HepG2 (cell line): ENCODE data around the gene WDR7. TPM values are rescaled to one million over a fixed set of nuclear protein-coding genes. Genes with fewer than 3 reads are reported as not detected.

Source experiments
- ATAC-seq: fragments of 200-7000 bp; cut with Tn5 transposase; 3 replicates; pipeline ENCODE4 v1.9.1; 2020; ENCODE audit warnings: mild to moderate bottlenecking, moderate library complexity
- BruUV-seq: library from RNA; stranded (reverse); fragments of 400-500 nt; replicated peaks from 2 replicates; lab custom pipeline; 2021; lab: Mats Ljungman, UMichigan
- CTCF ChIA-PET: fragments of 300-600 bp; formaldehyde crosslinking; extraction: SDS; loops from one replicate; lab custom pipeline; 2021; ENCODE audit warnings: low total read pairs, inconsistent platforms, low intra/inter-chr PET ratio; lab: Yijun Ruan, JAX
- POLR2A ChIA-PET: fragments of 350-600 bp; sonication (Branson Sonifier 250); formaldehyde crosslinking; loops from one replicate; lab custom pipeline; 2020; ENCODE audit warnings: antibody characterized with exemption, inconsistent platforms; lab: Yijun Ruan, JAX
- DNase-seq: peaks from one replicate; pipeline ENCODE4 v3.0.0-alpha.2; 2015; ENCODE audit warnings: low spot score
- FAIRE-seq: peaks from 3 replicates; lab custom pipeline; 2011; peaks lifted over from hg19 to GRCh38; lab: Jason Lieb, UNC
- H2AFZ ChIP-seq: one replicate; pipeline ENCODE4 v1.6.1; 2011; ENCODE audit warnings: low read length, inconsistent platforms
- H3K27ac ChIP-seq: fragments of 300-600 bp; 3 replicates; pipeline ENCODE4 v1.8.0; 2011; ENCODE audit warnings: mixed run types, mild to moderate bottlenecking, mixed read lengths, low read length, inconsistent platforms; ENCODE audit not compliant: insufficient read depth; ENCODE audit errors: extremely low read length
- H3K27me3 ChIP-seq, 2 experiments: fragments of 200-600 bp in 1 of 2; 2 replicates in 1 of 2; 3 replicates in 1 of 2; pipeline versions ENCODE4 v1.6.0 to v1.8.0; 2011; ENCODE audit warnings: low read length in 2 of 2, mild to moderate bottlenecking in 2 of 2, moderate library complexity in 2 of 2, inconsistent platforms in 1 of 2; ENCODE audit not compliant: insufficient read depth in 2 of 2, control insufficient read depth in 1 of 2
- H3K36me3 ChIP-seq, 2 experiments: fragments of 200-600 bp in 1 of 2; replicated peaks in 1 of 2; 2 replicates in 1 of 2; 3 replicates in 1 of 2; pipeline versions ENCODE4 v1.5.1 to v1.8.0; 2011; ENCODE audit warnings: low read length in 2 of 2, inconsistent platforms in 1 of 2; ENCODE audit not compliant: insufficient read depth in 2 of 2, control insufficient read depth in 1 of 2
- H3K4me1 ChIP-seq: 2 replicates; pipeline ENCODE4 v1.5.1; 2012; ENCODE audit warnings: low read length, inconsistent platforms; ENCODE audit not compliant: insufficient read depth
- H3K4me2 ChIP-seq: 2 replicates; pipeline ENCODE4 v1.6.0; 2011; ENCODE audit warnings: low read depth, low read length, inconsistent platforms
- H3K4me3 ChIP-seq, 3 experiments: fragments of 200-600 bp in 1 of 3; sonication (generic), shearing (Covaris generic) in 1 of 3; replicated peaks in 1 of 3; 2 replicates each; pipeline ENCODE4 v1.5.1; 2011 to 2016; ENCODE audit warnings: low read length in 3 of 3, inconsistent platforms in 2 of 3, low read depth in 2 of 3, mild to moderate bottlenecking in 2 of 3, control low read depth in 1 of 3, mixed read lengths in 1 of 3; ENCODE audit not compliant: insufficient read depth in 1 of 3
- H3K79me2 ChIP-seq: one replicate; pipeline ENCODE4 v1.6.1; 2011; ENCODE audit warnings: low read length, inconsistent platforms; ENCODE audit not compliant: insufficient read depth
- H3K9ac ChIP-seq: 2 replicates; pipeline ENCODE4 v1.6.0; 2011; ENCODE audit warnings: mild to moderate bottlenecking, low read depth, low read length, inconsistent platforms; ENCODE audit not compliant: insufficient read depth
- H3K9me3 ChIP-seq: 2 replicates; pipeline ENCODE4 v1.5.1; 2012; ENCODE audit warnings: mild to moderate bottlenecking, low read length
- H4K20me1 ChIP-seq: 2 replicates; pipeline ENCODE4 v1.6.0; 2011; ENCODE audit warnings: inconsistent platforms, mild to moderate bottlenecking, low read length, moderate library complexity; ENCODE audit not compliant: insufficient read depth
- ARID5B ChIP-seq: IDR thresholded peaks from 2 replicates; pipeline ENCODE4 v1.4.0; 2020; ENCODE audit warnings: mild to moderate bottlenecking, missing genetic modification reagents
- CBX5 ChIP-seq: sonication (generic); formaldehyde crosslinking; IDR thresholded peaks from 2 replicates; pipeline ENCODE4 v1.4.0; 2020; ENCODE audit warnings: missing genetic modification reagents, borderline replicate concordance
- CSRNP2 ChIP-seq: sonication (generic); formaldehyde crosslinking; conservative IDR thresholded peaks from 2 replicates; pipeline ENCODE4 v1.8.0; 2022; ENCODE audit warnings: low read depth, missing genetic modification reagents
- DNMT1 ChIP-seq: sonication (generic); formaldehyde crosslinking; IDR thresholded peaks from 2 replicates; pipeline ENCODE4 v1.5.1; 2020; ENCODE audit warnings: mild to moderate bottlenecking, missing genetic modification reagents
- ETV5 ChIP-seq: IDR thresholded peaks from 2 replicates; pipeline ENCODE4 v1.6.1; 2018; ENCODE audit warnings: missing biosample characterization, missing genetic modification reagents, inconsistent platforms, borderline replicate concordance
- MIXL1 ChIP-seq: IDR thresholded peaks from 2 replicates; pipeline ENCODE4 v1.6.1; 2016
- MTA3 ChIP-seq: sonication (generic); formaldehyde crosslinking; IDR thresholded peaks from 2 replicates; pipeline ENCODE4 v1.4.0; 2020; ENCODE audit warnings: missing genetic modification reagents
- MZF1 ChIP-seq: sonication (generic); formaldehyde crosslinking; IDR thresholded peaks from 2 replicates; pipeline ENCODE4 v1.8.1; 2023; ENCODE audit warnings: mild to moderate bottlenecking, missing genetic modification reagents, borderline replicate concordance
- NCOA1 ChIP-seq: sonication (generic); formaldehyde crosslinking; IDR thresholded peaks from 2 replicates; pipeline ENCODE4 v1.9.0; 2021; ENCODE audit warnings: missing genetic modification reagents
- NFATC3 ChIP-seq: sonication (generic); formaldehyde crosslinking; IDR thresholded peaks from 2 replicates; pipeline ENCODE4 v1.5.1; 2020; ENCODE audit warnings: mild to moderate bottlenecking, missing genetic modification reagents
- SMARCE1 ChIP-seq: fragments of 450-650 bp; IDR thresholded peaks from 2 replicates; pipeline ENCODE4 v1.6.1; 2017; ENCODE audit warnings: borderline replicate concordance
- TAF1 ChIP-seq: sonication (generic); formaldehyde crosslinking; IDR thresholded peaks from 2 replicates; pipeline ENCODE4 v1.4.0; 2020; ENCODE audit warnings: missing genetic modification reagents
- ZNF124 ChIP-seq: sonication (generic); formaldehyde crosslinking; IDR thresholded peaks from 2 replicates; pipeline ENCODE4 v1.4.0; 2020; ENCODE audit warnings: missing genetic modification reagents
- ZNF292 ChIP-seq: sonication (generic); formaldehyde crosslinking; IDR thresholded peaks from 2 replicates; pipeline ENCODE4 v1.8.1; 2022; ENCODE audit warnings: mild to moderate bottlenecking, low read depth, missing genetic modification reagents, borderline replicate concordance
- ZNF343 ChIP-seq: sonication (generic); formaldehyde crosslinking; IDR thresholded peaks from 2 replicates; pipeline ENCODE4 v1.4.0; 2020; ENCODE audit warnings: mild to moderate bottlenecking, missing genetic modification reagents
- WGBS: methylation state at CpG from one replicate; pipeline ENCODE4 v1.1.6; 2017; ENCODE audit warnings: low lambda C conversion rate; 5-methylcytosine and 5-hydroxymethylcytosine counted together
- in situ Hi-C: cut with HindIII; loops from 2 replicates; pipeline ENCODE4 v1.10.0; 2017; ENCODE audit warnings: low pct_unique_long_range_greater_than_20kb; ENCODE audit not compliant: extremely low pct_ligation_motif_present
- intact Hi-C: fragments of 100-400 bp; cut with micrococcal nuclease; formaldehyde crosslinking; loops from one replicate; pipeline ENCODE4 v1.10.0; 2022; ENCODE audit not compliant: unreplicated experiment
- polyA plus RNA-seq, 8 experiments: library from polyadenylated mRNA; depleted of rRNA in 3 of 8; stranded (reverse) in 7 of 8; unstranded in 1 of 8; fragments of >200 nt; fragmentation: Illumina TruSeq in 4 of 8; extraction: Trizol in 4 of 8; gene quantifications; 2 replicates each; pipeline versions ENCODE4 v1.2.1 to v1.2.3, GENCODE V29; 2011 to 2016; ENCODE audit warnings: low read depth in 4 of 8, missing spikeins in 1 of 8, mixed read lengths in 1 of 8; ENCODE audit not compliant: insufficient read depth in 1 of 8
- total RNA-seq, 5 experiments: library from RNA; depleted of rRNA; stranded (reverse); fragments of >200 nt; fragmentation: Illumina TruSeq; extraction: Trizol; gene quantifications; 2 replicates each; pipeline ENCODE4 v1.2.3, GENCODE V29; 2016; ENCODE audit warnings: low read depth in 1 of 5
- TF ChIP-seq, protein P1 (sequence below): sonication (generic); formaldehyde crosslinking; IDR thresholded peaks from 2 replicates; pipeline ENCODE4 v1.8.0; 2022; ENCODE audit warnings: missing genetic modification reagents, mild to moderate bottlenecking, inconsistent platforms, borderline replicate concordance

Gene WDR7
- total and polyA plus RNA-seq, 2 of the 13 experiments (the other 11 are each of a cell fraction or from before 2014, with no cell fraction given) = 2.0 to 7.8 TPM

GRCh38 chr18:56973487-56973886 lies 322.3 kb downstream of the WDR7 start (continued):
- TF ChIP-seq ZNF124 (CRISPR knock-in tag) (no peak), TAF1 (CRISPR knock-in tag) (no peak)

GRCh38 chr18:56974141-56974540 lies 323.0 kb downstream of the WDR7 start:
- Histone ChIP-seq H3K27me3 (no peaks in the 10 kb centered on the region), H3K4me2 (no peak overlapping the region), H3K79me2 (no peaks in the 10 kb centered on the region), H3K9me3 (no peaks in the 10 kb centered on the region), H4K20me1 (no peaks in the 10 kb centered on the region), H3K27ac (no peak overlapping the region), H2AFZ (no peak overlapping the region), H3K9ac (no peak overlapping the region), H3K4me1 (no peaks in the 10 kb centered on the region), H3K36me3 (no peaks in the 10 kb centered on the region), H3K4me3 (no peak overlapping the region)
- BruUV-seq = no TSS peak
- ATAC-seq (no peak), DNase-seq (no peak), FAIRE-seq (no peak)
- POLR2A ChIA-PET = no interaction called here
- intact Hi-C loops = no loop called here
- CTCF ChIA-PET = no interaction called here
- in situ Hi-C loops = no loop called here
- 16% methylated on average over 1 of the region's 1 CpG for WGBS
- no peak for TF ChIP-seq MTA3 (CRISPR knock-in tag)
- TF ChIP-seq ZNF343 (CRISPR knock-in tag) = no peak
- no peak for TF ChIP-seq DNMT1 (CRISPR knock-in tag)
- no peak for TF ChIP-seq MIXL1 (CRISPR knock-in tag)
- TF ChIP-seq MZF1 (CRISPR knock-in tag) = no peak
- no peak for TF ChIP-seq ZNF292
- no peak for TF ChIP-seq NCOA1 (CRISPR knock-in tag)
- no peak for TF ChIP-seq ETV5 (CRISPR knock-in tag)
- no peak for TF ChIP-seq SMARCE1
- TF ChIP-seq NFATC3 (CRISPR knock-in tag) = no peak
- no peak for TF ChIP-seq CSRNP2 (CRISPR knock-in tag)
- TF ChIP-seq CBX5 (CRISPR knock-in tag) = no peak
- TF ChIP-seq, protein P1, sequence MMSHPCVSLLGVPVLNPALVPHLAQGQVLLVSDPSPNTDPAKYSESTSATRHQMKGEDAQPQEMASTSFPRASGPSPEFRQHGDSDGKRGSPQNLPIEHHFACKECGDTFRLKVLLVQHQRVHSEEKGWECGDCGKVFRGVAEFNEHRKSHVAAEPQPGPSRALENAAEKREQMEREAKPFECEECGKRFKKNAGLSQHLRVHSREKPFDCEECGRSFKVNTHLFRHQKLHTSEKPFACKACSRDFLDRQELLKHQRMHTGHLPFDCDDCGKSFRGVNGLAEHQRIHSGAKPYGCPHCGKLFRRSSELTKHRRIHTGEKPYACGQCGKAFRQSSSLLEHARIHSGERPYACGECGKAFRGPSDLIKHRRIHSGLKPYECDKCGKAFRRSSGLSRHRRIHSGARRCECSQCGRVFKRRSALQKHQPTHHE = no peak
- TF ChIP-seq ARID5B (CRISPR knock-in tag) = no peak
